A549 (cell line): ENCODE results near the gene GCK. TPM values are rescaled to one million over a fixed set of nuclear protein-coding genes. Genes with fewer than 3 reads are reported as not detected.

Experiments used
- ATAC-seq, 2 experiments: fragments of 200-7000 bp in 1 of 2; fragments of >200 bp in 1 of 2; cut with Nextera tagmentation in 1 of 2; cut with Tn5 transposase in 1 of 2; 3 replicates each; pipeline versions ENCODE4 v1.8.0 to v1.9.1; 2018 to 2020; ENCODE audit warnings: mild to moderate bottlenecking in 1 of 2, moderate library complexity in 1 of 2
- CTCF ChIA-PET: fragments of 300-600 bp; sonication (Branson Sonifier 250); formaldehyde crosslinking; extraction: SDS; loops from one replicate; lab custom pipeline; 2021; ENCODE audit warnings: antibody characterized with exemption, inconsistent platforms; lab: Yijun Ruan, JAX
- POLR2A ChIA-PET: fragments of 350-600 bp; formaldehyde crosslinking; extraction: SDS; loops from one replicate; lab custom pipeline; 2021; ENCODE audit warnings: antibody characterized with exemption, inconsistent platforms; lab: Yijun Ruan, JAX
- DNase-seq, 2 experiments: peaks; one replicate each; pipeline versions ENCODE4 v3.0.0 to v3.0.0-alpha.2; 2011 to 2016; ENCODE audit warnings: low read depth in 1 of 2, low spot score in 1 of 2
- FAIRE-seq: peaks from 2 replicates; lab custom pipeline; 2011; peaks lifted over from hg19 to GRCh38; lab: Jason Lieb, UNC
- H3K27ac ChIP-seq, 2 experiments: fragments of >200 bp; sonication (Bioruptor Twin); formaldehyde crosslinking; 3 replicates each; pipeline ENCODE4 v1.5.1; 2016 to 2017
- H3K4me1 ChIP-seq: fragments of >200 bp; sonication (Bioruptor Twin); formaldehyde crosslinking; 3 replicates; pipeline ENCODE4 v1.6.1; 2016
- H3K4me2 ChIP-seq: fragments of >200 bp; sonication (Bioruptor Twin); formaldehyde crosslinking; 3 replicates; pipeline ENCODE4 v1.6.1; 2016
- H3K4me3 ChIP-seq: fragments of >200 bp; sonication (Bioruptor Twin); formaldehyde crosslinking; 3 replicates; pipeline ENCODE4 v1.5.1; 2016
- H3K9me3 ChIP-seq: fragments of >200 bp; sonication (Bioruptor Twin); formaldehyde crosslinking; 3 replicates; pipeline ENCODE4 v1.6.1; 2016
- CBX2 ChIP-seq: fragments of 200-600 bp; sonication (generic); IDR thresholded peaks from 2 replicates; pipeline ENCODE4 v1.6.1; 2016; ENCODE audit warnings: low read depth, mild to moderate bottlenecking, borderline replicate concordance
- CEBPB ChIP-seq, 2 experiments: fragments of >200 bp in 1 of 2; sonication (Bioruptor Twin) in 1 of 2; formaldehyde crosslinking in 1 of 2; IDR thresholded peaks; 2 replicates each; pipeline ENCODE4 v1.6.1; 2012 to 2016
- EHF ChIP-seq: fragments of 250-450 bp; sonication (Bioruptor Pico); IDR thresholded peaks from 2 replicates; pipeline ENCODE4 v1.5.0; 2020; ENCODE audit warnings: mild to moderate bottlenecking
- EHMT2 ChIP-seq: fragments of 200-600 bp; sonication (generic); IDR thresholded peaks from 2 replicates; pipeline ENCODE4 v1.6.1; 2016; ENCODE audit warnings: antibody characterized with exemption, low read depth, mild to moderate bottlenecking, moderate library complexity
- FOSB ChIP-seq: fragments of 250-450 bp; sonication (Bioruptor Pico); IDR thresholded peaks from 2 replicates; pipeline ENCODE4 v1.5.0; 2020; ENCODE audit warnings: mild to moderate bottlenecking, moderate library complexity
- HDAC2 ChIP-seq: fragments of 200-600 bp; sonication (generic); IDR thresholded peaks from 2 replicates; pipeline ENCODE4 v1.6.1; 2016
- MYC ChIP-seq: IDR thresholded peaks from 2 replicates; pipeline ENCODE4 v1.6.1; 2012; ENCODE audit warnings: mild to moderate bottlenecking, inconsistent platforms, low read length, improper control_type of control experiment, borderline replicate concordance
- NR3C1 ChIP-seq: fragments of >200 bp; sonication (Bioruptor Twin); formaldehyde crosslinking; IDR thresholded peaks from 3 replicates; pipeline ENCODE4 v1.6.1; 2017
- POLR2A ChIP-seq: IDR thresholded peaks from 2 replicates; pipeline ENCODE4 v1.6.1; 2012; ENCODE audit warnings: mild to moderate bottlenecking, low read length
- POLR2AphosphoS2 ChIP-seq: conservative IDR thresholded peaks from 2 replicates; pipeline ENCODE4 v1.6.1; 2012; ENCODE audit warnings: low read length, improper control_type of control experiment, inconsistent platforms
- RARB ChIP-seq: fragments of 250-450 bp; sonication (Bioruptor Pico); IDR thresholded peaks from 2 replicates; pipeline ENCODE4 v1.8.0; 2021; ENCODE audit warnings: mild to moderate bottlenecking, moderate library complexity
- TP53 ChIP-seq: fragments of 250-450 bp; sonication (Bioruptor Pico); IDR thresholded peaks from 2 replicates; pipeline ENCODE4 v1.5.0; 2021; ENCODE audit warnings: mild to moderate bottlenecking, moderate library complexity
- ZFP36 ChIP-seq: fragments of 450-650 bp; IDR thresholded peaks from 2 replicates; pipeline ENCODE4 v1.6.1; 2014; ENCODE audit warnings: borderline replicate concordance; ENCODE audit not compliant: partially characterized antibody
- WGBS: methylation state at CpG from one replicate; pipeline ENCODE4 v1.1.6; 2017; ENCODE audit errors: missing lambda C conversion rate; 5-methylcytosine and 5-hydroxymethylcytosine counted together
- polyA plus RNA-seq, 4 experiments: library from polyadenylated mRNA; depleted of rRNA in 3 of 4; stranded (reverse); fragments of >200 nt; fragmentation: RNase III in 1 of 4; extraction: RNeasy Plus Mini Kit Qiagen cat#74134 plus additional on column Dnase treatment in 1 of 4; gene quantifications; 2 replicates in 3 of 4; 3 replicates in 1 of 4; pipeline ENCODE4 v1.2.3, GENCODE V29; 2011 to 2017
- TF ChIP-seq, protein P1 (sequence below): IDR thresholded peaks from 2 replicates; pipeline ENCODE4 v1.6.1; 2012
- TF ChIP-seq, protein P2 (sequence below): fragments of 250-450 bp; sonication (Bioruptor Pico); IDR thresholded peaks from 2 replicates; pipeline ENCODE4 v1.5.0; 2020; ENCODE audit warnings: low read depth, mild to moderate bottlenecking, moderate library complexity
- TF ChIP-seq, protein P3 (sequence below): fragments of >200 bp; sonication (Bioruptor Twin); formaldehyde crosslinking; IDR thresholded peaks from 3 replicates; pipeline ENCODE4 v1.6.1; 2016
- TF ChIP-seq, protein P4 (sequence below): fragments of 200-600 bp; sonication (generic); IDR thresholded peaks from 2 replicates; pipeline ENCODE4 v1.6.1; 2016; ENCODE audit warnings: antibody characterized with exemption, mild to moderate bottlenecking, moderate library complexity

The GCK gene
- polyA plus RNA-seq, 2 of the 4 experiments (the other 2 are of a cell fraction) = 0.12 TPM; not detected in 1

DNA sequence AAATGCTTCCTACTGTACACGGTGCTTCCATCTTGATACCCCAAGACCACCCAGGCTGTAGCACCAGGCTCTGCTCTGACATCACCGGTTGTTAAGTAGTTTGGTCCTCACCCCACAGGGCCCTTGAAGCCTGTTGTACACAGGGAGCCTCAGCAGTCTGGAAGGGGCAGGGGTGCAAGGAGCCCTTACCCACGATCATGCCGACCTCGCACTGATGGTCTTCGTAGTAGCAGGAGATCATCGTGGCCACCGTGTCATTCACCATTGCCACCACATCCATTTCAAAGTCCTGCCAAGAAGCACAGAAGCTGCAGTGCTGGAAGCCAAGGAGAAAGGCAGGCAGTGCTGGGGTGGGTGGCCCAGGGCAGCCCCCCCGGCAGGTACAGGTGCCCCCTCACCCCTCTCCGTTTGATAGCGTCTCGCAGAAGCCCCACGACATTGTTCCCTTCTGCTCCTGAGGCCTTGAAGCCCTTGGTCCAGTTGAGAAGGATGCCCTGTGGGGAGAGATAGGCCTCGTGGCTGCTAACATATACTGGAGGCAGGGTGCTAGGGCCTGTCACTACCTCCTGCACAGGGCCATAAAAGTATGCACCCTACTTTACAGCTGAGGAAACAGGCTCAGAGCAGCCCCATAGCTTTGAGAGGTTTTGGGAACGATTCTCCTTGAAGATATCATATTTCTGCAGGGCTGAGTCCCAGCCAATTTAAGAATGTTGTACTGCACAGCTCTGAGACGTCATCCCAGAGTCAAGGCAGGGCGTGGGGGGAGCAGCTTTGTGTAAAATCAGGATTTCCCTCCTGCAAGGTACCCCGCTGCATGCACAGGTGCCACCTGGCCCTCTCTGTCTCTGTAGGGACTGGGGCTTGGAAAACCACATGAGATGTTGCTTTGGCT lies 39.4 kb downstream of the GCK start:
- FAIRE-seq = no peak
- no peaks in the 10 kb centered on the region for H3K9me3 ChIP-seq
- WGBS = 76% methylated on average over 17 of the region's 18 CpGs
- TF ChIP-seq NR3C1 = no peak
- TF ChIP-seq TP53 (CRISPR knock-in tag) = no peak
- TF ChIP-seq, protein P1, sequence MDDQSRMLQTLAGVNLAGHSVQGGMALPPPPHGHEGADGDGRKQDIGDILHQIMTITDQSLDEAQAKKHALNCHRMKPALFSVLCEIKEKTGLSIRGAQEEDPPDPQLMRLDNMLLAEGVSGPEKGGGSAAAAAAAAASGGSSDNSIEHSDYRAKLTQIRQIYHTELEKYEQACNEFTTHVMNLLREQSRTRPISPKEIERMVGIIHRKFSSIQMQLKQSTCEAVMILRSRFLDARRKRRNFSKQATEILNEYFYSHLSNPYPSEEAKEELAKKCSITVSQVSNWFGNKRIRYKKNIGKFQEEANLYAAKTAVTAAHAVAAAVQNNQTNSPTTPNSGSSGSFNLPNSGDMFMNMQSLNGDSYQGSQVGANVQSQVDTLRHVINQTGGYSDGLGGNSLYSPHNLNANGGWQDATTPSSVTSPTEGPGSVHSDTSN = no peak
- TF ChIP-seq, protein P2, sequence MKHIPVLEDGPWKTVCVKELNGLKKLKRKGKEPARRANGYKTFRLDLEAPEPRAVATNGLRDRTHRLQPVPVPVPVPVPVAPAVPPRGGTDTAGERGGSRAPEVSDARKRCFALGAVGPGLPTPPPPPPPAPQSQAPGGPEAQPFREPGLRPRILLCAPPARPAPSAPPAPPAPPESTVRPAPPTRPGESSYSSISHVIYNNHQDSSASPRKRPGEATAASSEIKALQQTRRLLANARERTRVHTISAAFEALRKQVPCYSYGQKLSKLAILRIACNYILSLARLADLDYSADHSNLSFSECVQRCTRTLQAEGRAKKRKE (CRISPR knock-in tag) = no peak
- no peak for TF ChIP-seq MYC
- TF ChIP-seq HDAC2 = no peak
- TF ChIP-seq RARB = no peak
- TF ChIP-seq EHMT2 = no peak
- no peak for TF ChIP-seq POLR2AphosphoS2
- no peak for TF ChIP-seq CEBPB (IDR thresholded peaks at IDR 0.05)
- no peak for TF ChIP-seq EHF (CRISPR knock-in tag)
- TF ChIP-seq, protein P3, sequence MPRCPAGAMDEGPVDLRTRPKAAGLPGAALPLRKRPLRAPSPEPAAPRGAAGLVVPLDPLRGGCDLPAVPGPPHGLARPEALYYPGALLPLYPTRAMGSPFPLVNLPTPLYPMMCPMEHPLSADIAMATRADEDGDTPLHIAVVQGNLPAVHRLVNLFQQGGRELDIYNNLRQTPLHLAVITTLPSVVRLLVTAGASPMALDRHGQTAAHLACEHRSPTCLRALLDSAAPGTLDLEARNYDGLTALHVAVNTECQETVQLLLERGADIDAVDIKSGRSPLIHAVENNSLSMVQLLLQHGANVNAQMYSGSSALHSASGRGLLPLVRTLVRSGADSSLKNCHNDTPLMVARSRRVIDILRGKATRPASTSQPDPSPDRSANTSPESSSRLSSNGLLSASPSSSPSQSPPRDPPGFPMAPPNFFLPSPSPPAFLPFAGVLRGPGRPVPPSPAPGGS = no peak
- no peak for TF ChIP-seq CBX2
- TF ChIP-seq ZFP36 = no peak
- TF ChIP-seq, all 56 proteins: peak for 0
- ChIA-PET POLR2A (no interaction called here), CTCF (interaction anchor here (1.0 to 3.7 kb wide), 4 partner anchors 14 to 33 kb away, joined by 3 to 14 read pairs (median 4); no protein-coding TSS in a partner anchor)
- DNase-seq = no peak
- no peak for ATAC-seq
- no peak overlapping the region for H3K4me2 ChIP-seq
- no peaks in the 10 kb centered on the region for H3K4me1 ChIP-seq
- no peak overlapping the region for H3K4me3 ChIP-seq
- no peak overlapping the region for H3K27ac ChIP-seq

DNA sequence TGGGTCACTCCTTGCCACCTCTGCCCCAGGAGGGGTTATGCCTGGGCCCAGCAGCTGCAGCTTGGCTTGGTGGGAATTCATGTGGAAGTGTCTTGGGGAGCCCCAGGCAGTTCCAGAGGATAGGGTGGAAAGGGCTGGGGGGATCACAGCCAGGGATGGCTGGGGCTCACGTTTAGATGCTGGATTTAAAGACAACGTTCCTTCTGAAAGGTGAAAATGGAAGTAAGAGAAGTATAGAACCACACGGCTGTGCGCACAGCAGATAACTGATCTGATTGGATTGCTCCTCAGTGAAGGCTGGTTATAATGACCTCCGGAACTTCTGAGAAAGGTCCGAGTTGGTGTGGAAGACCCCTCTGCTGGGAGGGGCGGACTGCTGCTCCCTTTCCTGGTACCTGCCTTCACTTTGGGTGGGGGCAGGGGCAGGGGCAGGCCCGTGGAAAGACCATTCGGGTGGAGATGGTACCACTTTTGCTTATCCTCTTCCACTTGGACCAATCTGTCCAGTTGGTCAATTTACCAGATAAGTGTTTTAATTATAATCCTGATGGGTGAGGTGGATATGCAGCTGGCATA lies 40.2 kb downstream of the GCK start:
- ChIA-PET POLR2A (no interaction called here), CTCF (interaction anchor here (1.9 to 3.7 kb wide), 2 partner anchors 18 to 89 kb away, joined by 3 to 14 read pairs; no protein-coding TSS in a partner anchor)
- no peak for DNase-seq
- Histone ChIP-seq H3K4me3 (no peak overlapping the region), H3K4me2 (no peak overlapping the region), H3K9me3 (no peaks in the 10 kb centered on the region), H3K4me1 (no peaks in the 10 kb centered on the region), H3K27ac (no peak overlapping the region)
- TF ChIP-seq FOSB (no peak), POLR2A (no peak)
- TF ChIP-seq, protein P4, sequence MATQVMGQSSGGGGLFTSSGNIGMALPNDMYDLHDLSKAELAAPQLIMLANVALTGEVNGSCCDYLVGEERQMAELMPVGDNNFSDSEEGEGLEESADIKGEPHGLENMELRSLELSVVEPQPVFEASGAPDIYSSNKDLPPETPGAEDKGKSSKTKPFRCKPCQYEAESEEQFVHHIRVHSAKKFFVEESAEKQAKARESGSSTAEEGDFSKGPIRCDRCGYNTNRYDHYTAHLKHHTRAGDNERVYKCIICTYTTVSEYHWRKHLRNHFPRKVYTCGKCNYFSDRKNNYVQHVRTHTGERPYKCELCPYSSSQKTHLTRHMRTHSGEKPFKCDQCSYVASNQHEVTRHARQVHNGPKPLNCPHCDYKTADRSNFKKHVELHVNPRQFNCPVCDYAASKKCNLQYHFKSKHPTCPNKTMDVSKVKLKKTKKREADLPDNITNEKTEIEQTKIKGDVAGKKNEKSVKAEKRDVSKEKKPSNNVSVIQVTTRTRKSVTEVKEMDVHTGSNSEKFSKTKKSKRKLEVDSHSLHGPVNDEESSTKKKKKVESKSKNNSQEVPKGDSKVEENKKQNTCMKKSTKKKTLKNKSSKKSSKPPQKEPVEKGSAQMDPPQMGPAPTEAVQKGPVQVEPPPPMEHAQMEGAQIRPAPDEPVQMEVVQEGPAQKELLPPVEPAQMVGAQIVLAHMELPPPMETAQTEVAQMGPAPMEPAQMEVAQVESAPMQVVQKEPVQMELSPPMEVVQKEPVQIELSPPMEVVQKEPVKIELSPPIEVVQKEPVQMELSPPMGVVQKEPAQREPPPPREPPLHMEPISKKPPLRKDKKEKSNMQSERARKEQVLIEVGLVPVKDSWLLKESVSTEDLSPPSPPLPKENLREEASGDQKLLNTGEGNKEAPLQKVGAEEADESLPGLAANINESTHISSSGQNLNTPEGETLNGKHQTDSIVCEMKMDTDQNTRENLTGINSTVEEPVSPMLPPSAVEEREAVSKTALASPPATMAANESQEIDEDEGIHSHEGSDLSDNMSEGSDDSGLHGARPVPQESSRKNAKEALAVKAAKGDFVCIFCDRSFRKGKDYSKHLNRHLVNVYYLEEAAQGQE = no peak
- ATAC-seq = no peak
- no peak for FAIRE-seq
- 51% methylated on average over 9 of the region's 9 CpGs for WGBS
